GM19043 (cell line): ENCODE measurements around the gene CAPN14.

ENCODE experiments used
- ATAC-seq: cut with Tn5 transposase; IDR thresholded peaks from one replicate; pipeline ENCODE4 v1.9.1; 2021; ENCODE audit warnings: low read depth; ENCODE audit not compliant: unreplicated experiment

Gene CAPN14

DNA sequence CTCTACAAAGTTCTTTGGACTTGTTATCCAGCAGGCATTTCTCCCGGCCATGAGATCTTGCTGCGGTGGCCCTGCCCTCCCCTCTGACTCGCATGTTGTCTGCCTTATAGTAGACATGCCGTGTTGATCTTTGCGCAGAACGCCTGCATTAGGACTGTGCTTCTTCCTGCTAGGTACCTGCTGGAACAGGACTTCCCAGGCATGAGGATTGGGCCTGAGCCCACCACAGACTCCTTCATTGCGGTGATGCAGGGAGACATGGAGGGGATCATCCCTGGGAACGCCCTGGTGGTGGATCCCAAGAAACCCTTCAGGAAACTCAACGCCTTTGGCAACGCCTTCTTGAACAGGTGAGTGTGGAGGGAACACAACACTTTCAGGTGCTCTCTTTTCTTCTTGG lies 26.8 kb upstream of the CAPN14 start:
- no peak for ATAC-seq

DNA sequence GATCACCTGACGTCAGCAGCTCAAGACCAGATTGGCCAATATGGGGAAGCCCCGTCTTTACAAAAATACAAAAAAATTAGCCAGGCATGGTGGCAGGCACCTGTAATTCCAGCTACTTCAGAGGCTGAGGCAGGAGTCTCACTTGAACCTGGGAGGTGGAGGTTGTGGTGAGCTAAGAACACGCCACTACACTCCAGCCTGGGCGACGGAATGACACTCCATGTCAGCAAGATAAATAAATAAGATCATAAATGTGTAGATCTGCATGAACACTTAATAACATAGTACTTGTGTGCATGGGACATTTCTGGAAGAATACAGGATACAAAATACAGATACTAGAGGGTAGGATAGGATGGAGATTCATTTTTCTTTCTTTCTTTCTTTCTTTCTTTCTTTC lies 25.7 kb upstream of the CAPN14 start:
- no peak for ATAC-seq

DNA sequence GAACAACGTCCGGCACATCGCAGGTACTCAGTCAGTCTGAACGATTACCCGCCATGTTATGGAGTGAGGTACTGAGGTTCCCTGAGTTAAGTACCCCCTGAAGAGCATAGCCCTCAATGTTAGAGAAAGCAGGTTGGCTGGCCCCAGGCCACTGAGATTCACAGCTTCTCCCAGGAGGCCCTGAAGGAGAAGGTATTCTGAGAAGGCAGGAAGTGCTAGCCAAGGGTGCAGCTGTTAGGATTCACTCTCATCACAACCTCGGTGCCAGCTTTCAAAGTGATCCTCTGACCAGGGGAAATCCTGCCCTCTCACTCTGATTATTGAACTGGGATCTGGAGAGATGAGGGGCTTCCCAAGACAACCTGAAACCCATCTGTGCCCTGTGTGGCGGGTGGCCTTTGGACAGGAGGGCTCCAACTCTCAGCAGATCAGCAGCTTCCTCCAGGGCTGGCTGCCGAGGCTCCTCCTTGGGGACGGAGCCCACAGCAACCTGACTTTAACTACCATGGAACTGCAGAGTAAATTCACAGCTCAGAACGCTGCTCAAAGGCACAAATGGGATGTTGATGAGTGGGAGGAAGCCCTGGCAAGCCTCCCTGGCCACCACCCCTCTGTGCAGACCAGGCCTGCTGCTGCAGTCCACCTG lies 24.4 kb upstream of the CAPN14 start:
- ATAC-seq = no peak

DNA sequence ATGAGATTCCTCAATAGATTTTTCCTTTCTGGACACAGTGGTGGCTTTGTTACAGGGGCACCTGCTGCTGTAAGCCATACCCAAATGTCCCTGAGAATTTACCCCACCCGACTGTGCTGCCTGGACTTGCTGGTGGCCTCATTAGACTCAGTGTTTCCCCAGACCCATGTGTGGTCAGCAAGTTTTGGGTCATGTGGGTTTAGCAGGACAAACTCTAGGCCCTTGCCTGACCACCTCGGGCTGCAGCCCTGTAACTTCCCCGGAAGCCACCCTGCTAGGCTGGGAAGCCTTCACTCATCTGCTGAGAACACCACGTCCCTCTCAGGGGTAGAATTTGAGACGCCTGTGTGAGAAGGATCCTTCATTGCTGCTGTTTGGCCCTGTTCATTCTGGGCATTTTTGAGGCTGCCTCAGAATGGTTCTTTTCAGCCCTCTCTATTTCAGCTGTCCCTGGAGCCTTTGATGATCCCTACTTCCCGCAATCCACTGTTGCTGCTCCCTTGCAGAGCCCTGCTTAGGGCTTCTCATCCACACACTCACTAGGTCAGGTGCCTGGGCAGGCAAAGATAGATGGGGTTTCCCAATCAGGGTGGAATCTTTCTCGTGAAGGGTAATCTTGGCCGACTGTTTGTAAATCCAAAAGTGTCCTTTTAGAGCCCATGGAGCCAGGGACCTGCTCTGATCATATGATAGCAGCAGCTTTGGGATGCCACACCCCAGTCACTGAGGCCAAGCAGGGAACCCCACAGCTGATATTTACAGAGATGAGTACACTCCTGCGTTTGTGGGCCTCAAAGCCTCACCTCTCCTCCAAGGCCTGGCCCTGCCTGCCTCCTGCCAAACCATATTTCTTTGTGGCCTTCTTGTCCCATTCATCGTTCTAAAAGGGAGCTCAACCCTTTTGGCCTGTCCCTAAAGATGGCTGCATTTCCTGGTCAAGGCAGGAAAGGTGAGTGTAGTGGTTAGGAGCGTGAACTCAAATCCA lies 23.4 kb upstream of the CAPN14 start:
- ATAC-seq = no peak

DNA sequence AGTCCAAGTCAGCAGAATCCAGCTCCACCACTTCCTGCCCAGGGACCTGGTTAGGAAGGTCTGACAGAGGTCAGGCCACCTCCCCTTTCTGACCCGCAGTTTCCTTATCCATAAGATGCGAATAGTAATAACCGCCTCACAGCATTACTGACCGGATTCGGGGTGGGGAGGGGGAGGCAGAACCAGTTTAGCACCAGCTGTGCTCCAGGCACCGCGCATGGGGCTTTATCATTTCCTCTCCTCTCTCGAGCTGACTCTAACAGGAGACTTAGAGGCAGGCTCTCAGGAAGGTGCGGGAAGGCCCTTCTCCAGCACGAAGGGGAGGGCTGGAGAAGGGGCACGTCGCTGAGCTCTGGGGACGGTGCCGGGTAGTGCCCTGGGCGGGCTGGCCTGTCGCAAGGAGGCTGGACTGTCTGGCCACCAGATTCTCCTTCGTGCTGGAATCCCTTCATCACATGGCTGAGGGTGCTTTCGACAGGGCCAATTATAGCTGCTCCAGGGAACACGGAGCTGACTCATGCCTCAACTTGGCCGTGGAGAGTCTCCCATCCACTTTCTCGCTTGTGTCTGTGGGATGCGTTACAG lies 22.4 kb upstream of the CAPN14 start:
- no peak for ATAC-seq

DNA sequence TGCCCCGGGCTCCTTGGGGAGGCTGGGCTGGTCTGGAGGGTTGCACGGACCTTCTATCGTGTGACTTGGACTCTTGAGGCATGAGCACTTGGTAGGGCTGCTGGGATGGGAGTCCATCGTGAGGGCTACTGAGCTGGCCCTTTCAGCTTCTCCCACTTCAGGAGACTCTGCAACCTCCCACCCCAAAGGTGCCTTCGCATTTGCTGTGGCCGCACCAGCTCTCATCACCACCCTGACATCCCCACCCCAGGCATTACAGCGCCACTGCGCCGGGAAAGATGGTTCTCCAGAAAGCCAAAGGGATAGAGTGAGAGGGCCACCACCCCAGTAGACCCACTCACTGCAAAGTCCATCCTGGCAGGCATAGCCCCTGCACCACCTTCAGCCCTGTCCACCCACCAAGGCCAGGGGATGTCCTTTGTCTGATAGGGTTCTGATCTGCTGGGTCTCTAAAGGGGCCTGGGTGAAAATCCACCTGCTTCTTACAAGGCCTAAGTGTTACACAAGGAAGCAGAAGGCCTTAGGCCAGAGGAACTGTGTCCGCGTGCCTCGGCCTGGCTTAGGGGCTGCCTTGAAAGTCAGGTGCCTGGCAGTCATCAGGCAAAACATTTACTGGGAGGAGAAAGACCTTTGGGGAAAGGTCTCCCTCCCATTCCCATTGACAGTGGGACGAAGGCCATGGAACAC lies 21.7 kb upstream of the CAPN14 start:
- no peak for ATAC-seq

DNA sequence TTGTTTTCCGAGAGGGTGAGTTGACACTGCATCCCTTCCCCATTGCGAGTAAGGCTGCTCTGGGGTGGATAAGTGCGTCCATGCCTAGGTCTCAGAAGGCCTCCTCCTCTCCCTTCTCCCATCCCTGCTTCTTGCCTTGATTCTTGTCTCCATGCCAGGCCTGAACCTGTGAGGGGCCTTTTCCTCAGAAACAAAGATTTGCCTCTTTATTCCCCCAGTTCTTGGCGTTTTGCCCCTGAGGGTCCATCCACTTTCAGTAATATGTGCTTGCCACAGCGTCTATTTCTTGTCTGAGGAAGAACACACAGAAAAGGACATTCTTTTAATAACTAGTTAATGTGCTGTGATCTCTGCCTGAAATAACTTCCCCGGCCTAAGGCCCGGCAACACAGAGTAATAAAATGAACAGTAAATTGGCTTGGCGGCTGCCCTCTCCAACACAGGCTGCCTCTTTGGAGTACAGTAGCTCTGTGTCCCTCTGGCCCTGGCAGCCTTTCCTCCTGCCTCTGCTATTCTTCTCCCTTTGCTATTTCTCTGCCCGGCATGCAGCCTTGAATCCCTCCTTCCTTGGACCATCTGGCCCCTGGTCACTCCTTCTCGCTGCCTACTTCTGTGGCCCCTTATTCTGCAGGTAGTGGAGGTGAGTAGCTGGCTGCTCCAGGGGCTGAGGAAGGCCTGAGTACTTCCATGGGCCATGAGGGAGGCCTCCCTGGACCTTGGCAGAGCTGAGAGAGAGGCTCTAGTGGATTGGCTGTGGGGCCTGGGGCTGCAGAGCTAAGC lies 21.0 kb upstream of the CAPN14 start:
- ATAC-seq = no peak

DNA sequence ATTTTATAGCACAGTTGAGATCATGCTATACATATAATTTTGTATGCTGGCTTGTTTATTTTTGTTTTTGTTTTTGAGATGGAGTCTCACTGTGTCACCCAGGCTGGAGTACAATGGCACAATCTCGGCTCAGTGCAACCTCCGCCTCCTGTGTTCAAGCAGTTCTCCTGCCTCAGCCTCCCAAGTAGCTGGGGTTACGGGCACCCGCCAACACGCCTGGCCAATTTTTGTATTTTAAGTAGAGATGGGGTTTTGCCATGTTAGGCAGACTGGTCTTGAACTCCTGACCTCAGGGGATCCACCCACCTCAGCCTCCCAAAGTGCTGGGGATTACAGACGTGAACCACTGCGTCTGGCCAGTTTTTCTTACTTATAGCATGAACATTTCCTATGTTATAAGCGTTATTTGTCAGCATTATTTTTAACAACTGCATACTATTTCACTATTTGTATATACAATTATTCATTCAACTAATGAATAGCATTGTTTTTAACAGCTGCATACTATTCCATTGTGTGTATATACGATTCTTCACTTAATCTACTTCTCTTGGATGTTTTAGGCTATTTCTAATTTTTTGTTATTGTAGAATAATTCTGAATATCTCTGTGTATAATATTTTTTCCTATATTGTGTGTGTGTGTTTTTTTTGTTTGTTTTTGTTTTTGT lies 20.2 kb upstream of the CAPN14 start:
- ATAC-seq = no peak

DNA sequence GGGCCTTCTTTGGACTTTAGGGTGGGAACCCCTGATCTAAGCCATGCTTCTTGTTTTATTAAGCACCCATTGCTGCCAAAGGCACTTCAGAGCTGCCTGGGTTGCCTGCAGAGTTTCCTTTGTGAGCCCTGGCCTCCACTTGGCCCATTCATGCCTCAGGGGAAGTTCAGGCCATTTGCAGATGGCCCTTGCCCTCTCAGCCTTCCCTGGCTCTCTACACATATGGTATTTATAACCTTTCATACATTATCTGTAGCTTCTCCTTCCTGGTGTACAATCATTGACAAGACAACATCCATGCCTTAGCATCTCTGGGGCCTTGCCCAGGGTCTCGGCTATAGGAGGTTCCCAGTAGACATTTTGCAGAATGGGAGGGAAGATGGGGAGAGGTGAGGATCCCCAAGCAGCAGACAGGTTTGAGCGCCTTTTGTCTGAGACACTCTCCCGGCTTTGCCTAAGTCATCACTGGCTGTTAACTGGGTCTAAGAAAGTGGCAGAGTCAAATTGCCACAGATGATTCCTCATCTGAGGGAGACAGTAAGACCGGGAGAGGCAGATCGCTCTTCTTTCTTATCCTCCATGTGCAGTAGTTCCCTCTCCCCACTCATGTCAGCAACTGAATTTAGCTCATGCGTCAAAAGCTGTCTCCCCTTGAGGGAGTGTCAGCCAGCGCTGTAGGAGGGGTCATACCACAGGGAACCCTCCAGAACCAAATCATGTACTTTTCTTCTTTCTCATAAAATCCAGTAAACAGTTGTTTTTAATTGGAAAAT lies 19.3 kb upstream of the CAPN14 start:
- no peak for ATAC-seq

DNA sequence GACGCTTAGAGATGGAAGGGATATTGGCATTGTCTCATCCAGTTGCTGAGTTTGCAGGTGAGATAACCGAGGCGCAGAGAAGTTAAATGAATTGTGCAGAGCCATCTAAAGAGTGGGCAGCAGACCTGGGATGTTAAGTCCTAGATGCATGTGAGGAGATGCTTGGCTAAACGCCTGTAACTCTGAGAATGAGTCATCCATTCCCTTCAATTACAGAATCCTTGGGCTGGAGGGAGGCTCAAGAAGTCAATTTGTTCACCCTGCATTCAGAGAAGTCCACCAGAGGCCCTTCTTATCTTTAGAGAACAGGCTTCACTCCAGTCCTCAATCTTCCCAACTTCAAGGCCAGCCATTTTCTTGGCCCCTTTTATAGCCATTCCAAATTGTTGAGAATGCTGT lies 18.2 kb upstream of the CAPN14 start:
- no peak for ATAC-seq

DNA sequence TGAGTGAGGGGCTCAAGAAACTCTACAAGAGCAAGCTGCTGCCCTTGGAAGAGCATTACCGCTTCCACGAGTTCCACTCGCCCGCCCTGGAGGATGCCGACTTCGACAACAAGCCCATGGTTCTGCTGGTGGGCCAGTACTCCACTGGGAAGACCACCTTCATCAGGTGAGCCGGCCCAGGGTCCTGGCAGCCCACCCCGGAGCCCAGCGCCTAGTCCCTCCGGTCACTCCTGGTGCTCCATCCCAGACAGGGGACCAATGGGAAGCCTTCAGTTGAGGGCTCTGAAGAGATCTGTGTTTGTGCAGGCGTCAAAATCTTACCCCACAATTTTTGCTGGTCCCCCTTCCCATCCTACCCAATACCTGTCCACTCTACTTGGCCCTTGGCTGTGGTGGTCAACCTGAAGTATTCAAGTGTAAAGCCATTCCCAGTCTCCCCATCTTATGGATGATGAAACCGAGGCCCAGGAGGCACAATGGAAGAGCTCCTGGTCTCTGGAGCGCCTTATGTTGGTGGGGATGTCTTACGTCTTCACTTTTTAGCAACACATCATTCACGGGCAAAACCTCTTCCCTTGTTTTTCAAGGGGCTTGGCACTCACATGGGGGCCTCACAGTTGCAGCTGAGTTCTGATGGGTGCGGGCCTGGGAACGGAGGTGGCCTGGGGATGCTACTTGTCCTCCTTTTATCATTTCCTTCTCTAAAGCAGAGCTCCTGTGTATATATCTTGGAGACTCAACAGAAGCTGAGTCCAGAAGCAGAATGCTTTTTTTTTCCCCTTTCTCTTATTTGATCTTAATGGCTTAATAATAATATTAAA lies 17.6 kb upstream of the CAPN14 start:
- ATAC-seq = no peak

DNA sequence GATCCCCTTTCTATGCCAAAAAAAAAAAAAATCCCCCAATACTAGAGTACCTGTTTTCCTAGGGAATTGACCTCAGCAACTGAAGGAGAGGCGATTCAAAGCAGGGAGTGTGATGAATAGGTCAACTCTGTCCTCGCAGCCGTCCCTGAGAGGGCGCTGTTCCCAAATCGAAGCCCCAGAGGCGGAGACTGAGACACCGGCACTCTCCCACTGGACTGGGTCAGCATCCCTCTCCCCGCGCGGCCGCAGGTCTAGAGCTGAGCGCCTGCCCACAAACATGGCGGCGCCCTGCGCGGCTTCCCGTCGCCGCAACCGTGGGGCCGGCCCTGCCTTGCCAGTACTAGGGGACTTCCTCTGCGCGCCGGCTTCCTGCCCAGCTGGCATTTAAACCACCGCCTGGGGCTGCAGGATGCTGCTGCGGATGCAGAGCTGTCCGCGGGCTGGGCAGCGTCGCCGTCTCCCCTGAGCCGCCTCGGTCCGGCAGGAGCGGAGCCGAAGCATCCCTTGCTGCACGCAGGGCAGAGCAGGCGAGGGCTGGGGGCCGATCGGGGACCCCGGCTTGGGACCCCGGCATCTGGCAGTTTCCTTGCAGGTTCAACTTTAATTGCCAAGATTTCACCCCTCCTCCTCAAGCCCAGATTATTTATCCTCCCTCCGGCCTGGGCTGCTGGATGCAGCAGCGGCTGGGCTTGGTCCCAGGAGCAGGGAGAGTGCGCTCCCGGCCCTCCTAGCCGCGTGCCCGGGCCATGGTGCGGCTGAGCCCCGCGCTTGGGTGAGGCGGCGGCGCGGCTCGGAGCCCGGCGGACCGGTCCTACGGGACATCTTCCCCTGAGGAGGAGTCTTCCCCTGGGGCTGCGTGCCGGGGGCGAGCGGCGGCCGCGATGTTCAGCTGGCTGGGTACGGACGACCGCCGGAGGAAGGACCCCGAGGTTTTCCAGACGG lies 16.7 kb upstream of the CAPN14 start, which contains the start of gene EHD3:
Gene EHD3, plus strand, starts transcription at position 412 of the 942 bp plus-strand sequence. Its CDS starts 470 bp downstream, at position 882.
- peak; percentile 90 for ATAC-seq

DNA sequence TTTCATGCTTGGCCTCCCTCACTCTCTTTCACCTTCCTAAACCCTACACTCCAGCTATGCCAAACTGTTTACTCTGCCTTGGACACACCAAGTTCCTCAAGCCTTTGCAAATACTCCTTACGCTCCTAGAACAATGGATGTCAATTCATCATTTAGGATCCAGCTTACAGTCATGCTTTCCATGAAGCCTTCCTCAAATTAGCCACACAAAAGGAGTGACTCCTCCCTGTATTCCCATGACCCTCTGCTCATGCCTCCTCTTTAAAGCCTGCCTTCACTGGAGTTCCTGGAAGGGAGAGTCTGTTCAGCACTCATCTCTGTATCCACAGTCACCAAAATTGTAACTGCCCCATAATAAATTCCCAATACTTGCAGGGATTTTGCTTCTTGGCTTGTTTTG lies 15.9 kb upstream of the CAPN14 start:
- ATAC-seq = no peak

DNA sequence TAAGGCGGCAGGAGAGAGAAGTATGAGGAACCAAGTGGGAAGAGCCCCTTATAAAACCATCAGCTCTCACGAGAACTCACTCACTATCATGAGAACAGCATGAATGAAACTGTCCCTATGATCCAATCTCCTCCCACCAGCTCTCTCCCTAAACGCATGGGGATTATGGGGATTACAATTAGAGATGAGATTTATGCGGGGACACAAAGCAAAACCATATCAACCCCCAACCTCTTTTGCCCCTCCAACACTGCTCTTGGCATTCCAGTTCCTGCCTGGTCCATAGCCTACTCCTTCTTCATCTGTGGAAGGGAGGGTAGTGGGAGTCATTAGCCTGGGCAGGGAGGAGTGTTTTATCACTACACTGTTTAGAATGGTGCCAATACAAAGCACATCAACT lies 15.3 kb upstream of the CAPN14 start:
- ATAC-seq = no peak

DNA sequence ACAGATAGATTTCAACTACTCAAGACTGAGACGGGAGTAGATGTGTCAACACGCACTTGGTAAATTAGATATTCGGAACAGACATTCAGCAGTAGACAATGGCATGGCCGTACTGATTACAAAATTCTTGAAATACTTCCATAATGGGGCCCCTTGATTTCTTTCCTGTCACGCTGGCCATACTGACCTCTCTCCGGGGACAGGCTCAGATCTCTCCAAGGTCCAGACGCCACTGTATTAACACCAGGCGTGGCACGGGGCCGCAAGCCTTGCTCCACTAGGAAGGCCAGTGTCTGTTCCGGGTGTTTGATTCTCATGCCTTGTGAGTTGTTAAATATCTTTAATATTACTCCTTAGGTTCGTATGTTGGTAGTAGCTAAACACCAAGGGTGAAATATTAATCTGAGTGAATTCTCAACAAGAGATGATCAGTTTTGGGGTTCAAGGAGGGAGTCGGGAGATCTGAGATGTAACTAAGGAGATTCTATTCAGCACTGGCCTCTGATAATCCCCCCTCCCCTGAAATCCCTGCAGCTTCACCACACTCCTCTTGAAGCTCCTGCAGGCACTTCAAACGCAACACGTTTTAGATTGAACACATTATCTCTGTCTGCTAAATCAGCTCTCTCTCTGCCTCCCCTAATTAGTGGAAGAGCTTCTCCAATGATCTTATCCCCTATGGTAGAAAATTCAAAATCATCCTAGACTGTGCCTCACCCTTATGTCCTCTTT lies 14.4 kb upstream of the CAPN14 start:
- ATAC-seq = no peak

DNA sequence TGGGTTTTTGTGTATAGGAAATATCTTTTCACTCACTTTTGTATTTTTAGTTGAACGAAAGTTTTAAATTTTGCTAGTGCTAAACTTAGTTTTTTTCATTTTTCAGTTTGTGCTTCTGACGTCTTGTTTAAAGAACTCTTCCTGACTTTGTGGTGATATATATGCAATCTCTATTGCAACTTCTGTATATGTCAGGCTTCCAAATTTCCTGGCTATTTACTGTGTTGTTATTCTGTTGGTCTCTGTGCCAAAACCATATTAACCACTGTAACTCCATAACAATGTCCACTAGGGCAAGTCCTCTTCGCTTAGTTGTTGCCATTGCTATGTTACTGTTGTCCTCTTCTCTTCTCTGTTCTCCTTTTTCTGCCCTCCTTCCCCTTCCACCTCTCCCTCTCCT lies 13.4 kb upstream of the CAPN14 start:
- no peak for ATAC-seq
